Activated naive CD4-positive, alpha-beta T cell treated with anti-CD3 and anti-CD28 coated beads, Interleukin-2, amount 50 U/mL, for 24 hours (primary cell): ENCODE results near the gene SPEM2.
A peak's percentile ranks its signal among the peaks of the same experiment; 100 is the strongest.

Experiments used
- H3K27ac Mint-ChIP-seq: one replicate; pipeline ENCODE4 v1.8.0; 2021; ENCODE audit warnings: mild to moderate bottlenecking, mixed read lengths
- H3K27me3 Mint-ChIP-seq: one replicate; pipeline ENCODE4 v1.8.0; 2021; ENCODE audit warnings: mixed read lengths
- H3K36me3 Mint-ChIP-seq: one replicate; pipeline ENCODE4 v1.8.0; 2021; ENCODE audit warnings: mixed read lengths
- H3K4me1 Mint-ChIP-seq: one replicate; pipeline ENCODE4 v1.8.0; 2021; ENCODE audit warnings: mixed read lengths
- H3K4me3 Mint-ChIP-seq: one replicate; pipeline ENCODE4 v1.8.0; 2021; ENCODE audit warnings: mild to moderate bottlenecking, mixed read lengths
- H3K9me3 Mint-ChIP-seq: one replicate; pipeline ENCODE4 v1.8.0; 2021; ENCODE audit warnings: mixed read lengths

Gene SPEM2

GRCh38 chr17:7427549-7427948, 2.1 kb downstream of the SPEM2 start:
- no peaks in the 10 kb centered on the region for H3K36me3 Mint-ChIP-seq
- H3K4me1 Mint-ChIP-seq = no peaks in the 10 kb centered on the region
- H3K27ac Mint-ChIP-seq = no peak overlapping the region
- H3K9me3 Mint-ChIP-seq = no peaks in the 10 kb centered on the region
- H3K27me3 Mint-ChIP-seq = no peaks in the 10 kb centered on the region
- no peak overlapping the region for H3K4me3 Mint-ChIP-seq

GRCh38 chr17:7428557-7428956, 3.1 kb downstream of the SPEM2 start, which contains the start of gene SPEM3:
SPEM3 (plus strand) TSS chr17:7428857; CDS start chr17:7428903, 46 bp downstream.
- H3K9me3 Mint-ChIP-seq = no peaks in the 10 kb centered on the region
- no peaks in the 10 kb centered on the region for H3K27me3 Mint-ChIP-seq
- H3K36me3 Mint-ChIP-seq = no peaks in the 10 kb centered on the region
- no peak within 1 kb of the TSS for H3K4me3 Mint-ChIP-seq
- H3K27ac Mint-ChIP-seq = peak within 1 kb of the TSS; percentile 27
- H3K4me1 Mint-ChIP-seq = no peaks in the 10 kb centered on the region

- Mint-ChIP-seq H3K4me3 (no peak overlapping the region), H3K36me3 (no peaks in the 10 kb centered on the region), H3K27me3 (no peaks in the 10 kb centered on the region), H3K27ac (no peak overlapping the region), H3K9me3 (no peaks in the 10 kb centered on the region), H3K4me1 (no peaks in the 10 kb centered on the region)
Measured at GRCh38 chr17:7429722-7430121, 4.3 kb downstream of the SPEM2 start.

GRCh38 chr17:7431231-7431630, 5.8 kb downstream of the SPEM2 start:
- Mint-ChIP-seq H3K27me3 (no peaks in the 10 kb centered on the region), H3K4me1 (peaks cover 3% of the 10 kb centered on the region), H3K9me3 (no peaks in the 10 kb centered on the region), H3K27ac (no peak overlapping the region), H3K36me3 (no peaks in the 10 kb centered on the region), H3K4me3 (no peak overlapping the region)

GRCh38 chr17:7432296-7432695, 6.9 kb downstream of the SPEM2 start:
- Mint-ChIP-seq H3K9me3 (no peaks in the 10 kb centered on the region), H3K27me3 (no peaks in the 10 kb centered on the region), H3K4me3 (no peak overlapping the region), H3K4me1 (peaks cover 11% of the 10 kb centered on the region), H3K27ac (peak overlapping the region; percentile 51), H3K36me3 (no peaks in the 10 kb centered on the region)

GRCh38 chr17:7435676-7436555, 10.5 kb downstream of the SPEM2 start:
- Mint-ChIP-seq H3K4me3 (peak overlapping the region; percentile 96), H3K27ac (peak overlapping the region; percentile 95), H3K27me3 (peaks cover 7% of the 10 kb centered on the region), H3K4me1 (peaks cover 38% of the 10 kb centered on the region), H3K9me3 (no peaks in the 10 kb centered on the region), H3K36me3 (no peaks in the 10 kb centered on the region)

GRCh38 chr17:7436556-7437368, 11.3 kb downstream of the SPEM2 start:
- peak overlapping the region; percentile 96 for H3K4me3 Mint-ChIP-seq
- no peaks in the 10 kb centered on the region for H3K9me3 Mint-ChIP-seq
- peaks cover 10% of the 10 kb centered on the region for H3K27me3 Mint-ChIP-seq
- no peaks in the 10 kb centered on the region for H3K36me3 Mint-ChIP-seq
- H3K4me1 Mint-ChIP-seq = peaks cover 38% of the 10 kb centered on the region
- peak overlapping the region; percentile 84 for H3K27ac Mint-ChIP-seq

GRCh38 chr17:7437369-7437863, 12.0 kb downstream of the SPEM2 start:
- H3K27ac Mint-ChIP-seq = peak overlapping the region; percentile 68
- no peaks in the 10 kb centered on the region for H3K36me3 Mint-ChIP-seq
- H3K9me3 Mint-ChIP-seq = no peaks in the 10 kb centered on the region
- peaks cover 38% of the 10 kb centered on the region for H3K4me1 Mint-ChIP-seq
- H3K4me3 Mint-ChIP-seq = peak overlapping the region; percentile 88
- H3K27me3 Mint-ChIP-seq = peaks cover 15% of the 10 kb centered on the region

GRCh38 chr17:7437950-7438614, 12.7 kb downstream of the SPEM2 start:
- peak overlapping the region; percentile 68 for H3K27ac Mint-ChIP-seq
- H3K27me3 Mint-ChIP-seq = peaks cover 20% of the 10 kb centered on the region
- no peaks in the 10 kb centered on the region for H3K9me3 Mint-ChIP-seq
- peaks cover 38% of the 10 kb centered on the region for H3K4me1 Mint-ChIP-seq
- no peaks in the 10 kb centered on the region for H3K36me3 Mint-ChIP-seq
- H3K4me3 Mint-ChIP-seq = peak overlapping the region; percentile 88

GRCh38 chr17:7438656-7439460, 13.4 kb downstream of the SPEM2 start:
- Mint-ChIP-seq H3K4me1 (peaks cover 38% of the 10 kb centered on the region), H3K36me3 (no peaks in the 10 kb centered on the region), H3K27ac (peak overlapping the region; percentile 77), H3K9me3 (no peaks in the 10 kb centered on the region), H3K4me3 (peak overlapping the region; percentile 88), H3K27me3 (peaks cover 25% of the 10 kb centered on the region)

- Mint-ChIP-seq H3K4me3 (peak within 1 kb of the TSS; percentile 88), H3K27me3 (peaks cover 27% of the 10 kb centered on the region), H3K36me3 (no peaks in the 10 kb centered on the region), H3K9me3 (no peaks in the 10 kb centered on the region), H3K27ac (peak within 1 kb of the TSS; percentile 77), H3K4me1 (peaks cover 38% of the 10 kb centered on the region)
Measured at GRCh38 chr17:7439462-7440112, 14.2 kb downstream of the SPEM2 start, which contains the start of gene FGF11. FGF11 (plus strand) TSS chr17:7439512; CDS start chr17:7439621, 109 bp downstream.

- peak overlapping the region; percentile 82 for H3K4me3 Mint-ChIP-seq
- H3K27me3 Mint-ChIP-seq = peaks cover 29% of the 10 kb centered on the region
- no peaks in the 10 kb centered on the region for H3K9me3 Mint-ChIP-seq
- peaks cover 40% of the 10 kb centered on the region for H3K4me1 Mint-ChIP-seq
- H3K36me3 Mint-ChIP-seq = no peaks in the 10 kb centered on the region
- peak overlapping the region; percentile 35 for H3K27ac Mint-ChIP-seq
Measured at GRCh38 chr17:7440113-7440833, 14.9 kb downstream of the SPEM2 start.

- Mint-ChIP-seq H3K4me1 (peaks cover 46% of the 10 kb centered on the region), H3K36me3 (no peaks in the 10 kb centered on the region), H3K27me3 (peaks cover 34% of the 10 kb centered on the region), H3K27ac (no peak overlapping the region), H3K4me3 (peak overlapping the region; percentile 82), H3K9me3 (no peaks in the 10 kb centered on the region)
Measured at GRCh38 chr17:7440834-7441195, 15.4 kb downstream of the SPEM2 start.

- no peak overlapping the region for H3K4me3 Mint-ChIP-seq
- peaks cover 46% of the 10 kb centered on the region for H3K4me1 Mint-ChIP-seq
Measured at GRCh38 chr17:7441266-7441665, 15.8 kb downstream of the SPEM2 start.

More at GRCh38 chr17:7441266-7441665, 15.8 kb downstream of the SPEM2 start:
- Mint-ChIP-seq H3K9me3 (no peaks in the 10 kb centered on the region), H3K27me3 (peaks cover 36% of the 10 kb centered on the region), H3K36me3 (no peaks in the 10 kb centered on the region), H3K27ac (no peak overlapping the region)
